DMS 273 treated with DMSO at 0.1 percent for 48 hours (cell line): ENCODE data around the gene TOP2A.
"Not testable (repeated sequence)": the region's sequence is repeated elsewhere in the genome, so short reads cannot be mapped to it uniquely, and the experiment has no call there.

Source experiments
- DNase-seq: peaks from one replicate; lab custom pipeline; 2025; lab: John Stamatoyannopoulos, UW

Gene TOP2A

DNA sequence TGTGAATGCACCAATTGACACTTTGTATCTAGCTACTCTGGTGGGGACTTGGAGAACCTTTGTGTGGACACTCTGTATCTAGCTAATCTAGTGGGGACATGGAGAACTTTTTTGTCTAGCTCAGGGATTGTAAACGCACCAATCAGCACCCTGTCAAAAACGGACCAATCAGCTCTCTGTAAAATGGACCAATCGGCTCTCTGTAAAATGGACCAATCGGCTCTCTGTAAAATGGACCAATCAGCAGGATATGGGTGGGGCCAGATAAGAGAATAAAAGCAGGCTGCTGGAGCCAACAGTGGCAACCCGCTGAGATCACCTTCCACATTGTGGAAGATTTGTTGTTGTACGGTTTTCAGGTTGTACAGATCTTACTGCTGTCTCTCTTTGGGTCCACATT, 41.2 kb downstream of the TOP2A start:
- DNase-seq = not testable (repeated sequence)

DNA sequence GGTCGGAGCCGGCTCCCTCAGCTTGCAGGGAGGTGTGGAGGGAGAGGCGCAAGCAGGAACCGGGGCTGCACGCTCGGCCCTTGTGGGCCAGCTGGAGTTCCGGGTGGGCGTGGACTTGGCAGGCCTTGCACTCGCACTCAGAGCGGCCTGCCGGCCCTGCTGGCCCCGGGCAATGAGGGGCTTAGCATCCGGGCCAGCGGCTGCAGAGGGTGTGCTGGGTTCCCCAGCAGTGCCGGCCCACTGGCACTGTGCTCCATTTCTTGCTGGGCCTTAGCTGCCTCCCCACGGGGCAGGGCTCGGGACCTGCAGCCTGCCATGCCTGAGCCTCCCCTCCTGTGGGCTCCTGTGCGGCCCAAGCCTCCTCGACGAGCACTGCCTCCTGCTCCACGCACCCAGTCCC, 41.9 kb downstream of the TOP2A start:
- not testable (repeated sequence) for DNase-seq

DNA sequence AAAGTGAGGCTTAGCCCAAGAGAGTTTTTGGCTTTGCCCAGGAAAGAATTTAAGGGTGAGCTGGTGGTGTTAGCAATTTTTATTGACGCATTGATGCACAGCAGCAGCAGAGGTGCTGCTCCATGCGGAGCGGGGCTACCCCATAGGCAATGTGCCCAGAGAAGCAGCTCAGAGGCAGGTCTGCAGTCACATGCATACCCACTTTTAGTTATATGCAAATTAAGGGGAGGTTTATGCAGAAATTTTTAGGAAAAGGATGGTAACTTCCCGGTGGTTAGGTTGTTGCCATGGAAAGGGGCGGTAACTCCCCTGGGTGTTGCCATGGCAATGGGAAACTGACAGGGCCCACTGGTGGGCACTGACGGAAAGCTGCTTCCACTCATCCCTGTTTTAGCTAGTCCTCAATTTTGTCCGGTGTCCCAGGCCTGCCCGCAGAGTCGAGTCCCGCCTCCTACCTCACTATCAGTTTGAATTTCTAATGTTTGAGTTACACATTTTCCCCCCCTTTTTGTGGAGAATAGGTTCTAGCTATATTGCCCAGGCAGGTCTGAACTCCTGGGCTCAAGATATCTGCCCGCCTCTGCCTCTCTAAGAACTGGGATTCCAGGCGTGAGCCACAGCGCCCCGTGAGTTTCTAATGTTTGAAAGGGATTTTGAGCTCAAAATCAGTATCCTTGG, 42.7 kb downstream of the TOP2A start:
- no peak for DNase-seq

DNA sequence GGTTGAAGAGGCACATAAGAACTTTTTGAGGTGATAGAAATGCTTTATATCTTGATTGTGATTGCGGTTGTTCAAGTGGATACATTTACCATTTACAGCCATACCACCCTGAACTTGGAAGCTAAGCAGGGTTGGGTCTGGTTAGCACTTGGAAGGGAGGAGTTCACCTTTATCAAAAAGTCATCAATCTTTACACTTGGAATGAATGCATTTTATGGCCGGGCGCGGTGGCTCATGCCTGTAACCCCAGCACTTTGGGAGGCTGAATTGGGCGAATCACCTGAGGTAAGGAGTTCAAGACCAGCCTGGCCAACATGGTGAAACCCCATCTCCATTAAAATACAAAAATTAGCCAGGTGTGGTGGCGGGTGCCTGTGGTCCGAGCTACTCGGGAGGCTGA, 43.7 kb downstream of the TOP2A start:
- DNase-seq = no peak

DNA sequence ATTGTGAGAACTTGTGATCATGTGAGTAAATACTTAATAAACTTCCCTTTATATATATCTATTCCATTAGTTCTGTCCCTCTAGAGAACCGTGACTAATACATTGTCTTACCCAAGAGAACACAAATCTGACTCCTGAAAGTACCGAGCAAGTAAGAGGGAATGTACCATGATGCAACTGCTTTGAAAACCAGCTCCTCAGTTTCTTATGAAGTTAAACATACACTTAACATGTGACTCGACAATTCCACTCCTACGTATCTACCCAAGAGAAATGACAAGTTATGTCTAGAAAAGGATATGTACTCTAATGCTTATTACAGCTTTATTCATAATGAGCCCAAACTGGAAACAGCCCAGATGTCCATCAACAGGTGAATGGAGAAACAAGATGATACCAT, 44.4 kb downstream of the TOP2A start:
- no peak for DNase-seq

DNA sequence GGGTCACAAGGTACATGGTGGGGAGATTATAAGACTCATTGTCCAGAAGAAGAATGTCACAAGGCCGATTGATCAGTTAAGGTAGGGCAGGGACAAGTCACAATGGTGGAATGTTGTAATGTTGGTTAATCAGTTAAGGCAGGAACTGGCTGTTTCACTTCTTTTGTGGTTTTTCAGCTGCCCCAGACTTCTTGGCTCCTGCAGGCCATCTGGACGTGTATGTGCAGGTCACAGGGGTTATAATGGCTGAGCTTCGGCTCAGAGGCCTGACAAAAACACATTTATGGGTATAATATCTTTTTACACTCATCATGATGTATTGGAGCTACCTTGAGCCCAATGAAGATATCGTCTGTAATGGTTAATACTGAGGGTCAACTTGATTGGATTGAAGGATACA, 45.1 kb downstream of the TOP2A start:
- not testable (repeated sequence) for DNase-seq

DNA sequence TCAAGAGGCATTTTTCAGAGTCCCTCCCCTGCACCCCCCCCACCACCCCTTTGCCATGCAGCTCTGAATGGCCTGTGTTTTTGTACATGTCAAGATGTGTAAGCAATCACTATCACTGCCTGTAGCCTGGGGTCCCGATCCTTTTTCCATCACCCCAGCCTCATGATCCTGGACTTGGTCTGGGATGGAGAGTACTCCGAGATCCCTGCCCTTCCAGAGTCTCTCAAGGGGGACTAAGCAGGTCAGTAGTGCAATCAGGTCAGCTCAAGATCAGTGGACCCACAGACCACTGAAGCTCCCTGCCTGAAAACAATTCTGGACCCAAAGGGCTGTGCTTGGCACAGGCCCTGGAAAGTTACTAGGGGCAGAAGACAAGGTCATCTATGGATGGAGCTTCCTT, 45.7 kb downstream of the TOP2A start:
- DNase-seq = no peak

DNA sequence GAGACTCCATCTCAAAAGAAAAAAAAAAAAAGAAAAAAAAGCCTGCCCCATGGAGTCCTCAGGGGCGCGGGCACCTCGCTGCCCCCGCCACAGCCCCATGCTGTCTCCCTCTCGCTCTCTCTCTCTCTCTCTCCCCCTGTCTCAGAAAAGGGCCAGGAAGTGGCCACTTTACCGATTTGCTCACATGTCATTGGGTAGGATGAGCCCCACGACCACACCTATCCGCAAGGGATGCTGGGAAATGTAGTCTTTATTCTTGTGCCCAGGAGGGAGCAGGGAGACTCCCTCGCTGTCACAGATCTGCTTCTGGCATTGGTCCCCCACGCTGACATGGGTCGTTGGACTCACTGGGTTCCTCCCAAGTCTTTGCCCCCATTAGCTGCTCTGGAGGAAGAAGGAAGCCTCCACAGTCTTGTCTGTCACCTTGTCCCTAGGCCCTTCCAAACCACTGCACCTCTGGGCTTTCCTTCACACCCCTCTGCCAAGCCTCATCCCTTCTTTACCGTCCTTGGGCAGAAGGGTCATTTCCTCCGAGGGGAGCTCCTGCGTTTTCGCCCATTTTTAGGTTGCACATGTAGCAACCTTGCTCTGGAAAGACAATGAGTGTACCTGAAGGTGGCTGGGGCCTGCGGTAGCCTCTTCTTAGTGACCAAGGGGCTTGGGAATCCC, 46.3 kb downstream of the TOP2A start:
- DNase-seq = no peak

DNA sequence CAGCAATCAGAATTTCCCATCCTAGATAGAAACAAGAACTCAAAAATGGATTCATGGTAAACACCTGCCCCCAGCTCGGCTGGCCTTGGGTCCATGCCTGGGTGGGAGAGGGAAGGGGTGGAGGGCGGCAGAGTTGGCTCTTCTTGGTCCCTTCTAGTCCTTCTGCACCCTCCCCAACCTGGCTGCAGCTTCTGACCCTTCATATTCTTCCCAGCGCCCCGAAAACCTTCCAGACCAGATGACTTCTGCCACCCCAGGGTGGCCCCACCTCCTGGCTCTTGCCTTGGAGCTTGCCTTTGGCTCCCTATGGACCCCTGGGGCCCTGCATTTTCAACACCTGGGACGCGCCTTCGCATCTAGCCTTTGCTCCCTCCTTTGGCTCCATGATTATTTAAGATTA, 47.8 kb downstream of the TOP2A start:
- no peak for DNase-seq

DNA sequence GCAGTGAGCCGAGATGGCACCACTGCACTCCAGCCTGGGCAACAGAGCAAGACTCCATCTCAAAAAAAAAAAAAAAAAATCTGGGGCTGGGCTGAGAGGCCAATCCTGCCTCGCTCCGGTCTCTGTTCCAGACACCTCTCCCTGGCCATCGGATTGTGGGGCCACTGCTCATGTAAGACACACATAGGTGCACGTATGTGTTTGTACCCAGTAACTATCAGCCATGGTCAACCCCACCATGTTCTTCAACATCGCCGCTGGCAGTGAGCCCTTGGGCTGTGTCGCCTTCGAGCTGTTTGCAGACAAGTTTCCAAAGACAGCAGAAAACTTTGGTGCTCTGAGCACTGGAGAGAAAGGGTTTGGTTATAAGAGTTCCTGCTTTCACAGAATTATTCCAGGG, 50.0 kb downstream of the TOP2A start:
- not testable (repeated sequence) for DNase-seq

DNA sequence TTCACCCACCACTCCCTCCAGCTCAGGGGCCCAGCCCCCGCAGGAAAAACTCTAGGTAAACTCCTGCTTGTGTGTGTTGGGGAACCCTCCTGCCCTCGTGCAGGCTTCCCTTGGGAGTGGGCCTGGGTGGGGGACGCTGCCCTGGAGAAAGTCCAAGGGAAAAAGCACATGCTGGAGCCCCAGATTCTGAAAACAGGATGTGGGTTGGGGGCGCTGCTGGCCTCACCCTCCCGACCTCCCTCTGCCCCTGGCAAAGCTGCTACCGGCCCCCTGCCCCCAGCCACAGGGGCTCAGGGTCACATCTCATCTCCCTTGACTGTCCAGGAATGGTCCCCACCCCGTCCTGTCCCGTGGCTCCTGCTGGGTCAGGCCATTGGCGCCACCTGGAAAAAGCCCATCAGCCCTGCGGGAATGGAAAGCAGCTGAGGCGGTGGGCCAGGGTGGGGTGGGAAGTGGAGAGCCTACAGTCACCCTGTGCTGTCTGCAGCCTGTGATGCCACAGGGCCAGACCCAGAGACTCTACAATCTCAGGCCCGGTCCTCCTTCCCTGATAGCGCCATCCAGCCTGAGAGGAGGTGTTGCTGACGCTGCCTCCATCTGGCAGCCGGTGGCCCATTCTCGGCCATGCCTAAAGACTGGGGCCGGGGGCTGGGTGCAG, 50.7 kb downstream of the TOP2A start:
- DNase-seq = no peak

DNA sequence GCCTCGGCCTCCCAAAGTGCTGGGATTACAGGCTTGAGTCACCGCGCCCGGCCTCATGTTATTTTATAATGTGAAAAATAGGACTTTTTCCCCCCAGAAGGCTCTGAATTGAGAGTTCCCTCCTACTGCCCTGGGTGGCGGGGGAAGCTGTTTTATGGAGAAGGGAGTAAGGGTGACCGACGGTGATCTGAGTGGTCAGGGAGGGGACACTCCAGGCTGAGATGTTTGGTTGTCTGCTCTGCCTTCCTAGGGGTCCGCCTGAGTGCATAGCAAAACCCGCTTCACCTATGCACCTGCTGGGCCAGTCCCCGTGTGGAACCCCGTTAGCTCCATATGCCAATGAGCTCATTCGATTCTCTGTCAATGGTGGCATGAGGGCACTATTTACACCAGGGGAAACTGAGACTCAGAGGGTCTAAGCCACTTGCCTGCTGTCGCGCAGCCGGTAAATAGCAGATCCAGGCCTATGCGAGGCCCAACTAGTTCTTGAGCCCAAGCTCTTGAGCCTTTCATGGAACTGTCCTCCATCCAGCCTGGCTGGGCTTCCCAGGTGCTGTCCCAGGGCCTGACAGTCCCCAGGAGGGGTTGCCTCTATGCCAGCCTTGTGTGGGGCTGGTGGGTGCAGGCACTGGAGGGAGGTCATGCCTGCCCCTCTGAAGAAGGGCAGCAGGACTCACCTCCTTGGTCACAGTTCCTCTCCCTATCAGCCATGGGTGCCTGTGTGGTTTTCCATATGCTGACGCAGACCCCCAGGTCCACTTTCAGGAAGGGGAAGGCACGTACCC, 51.4 kb downstream of the TOP2A start:
- DNase-seq = no peak

DNA sequence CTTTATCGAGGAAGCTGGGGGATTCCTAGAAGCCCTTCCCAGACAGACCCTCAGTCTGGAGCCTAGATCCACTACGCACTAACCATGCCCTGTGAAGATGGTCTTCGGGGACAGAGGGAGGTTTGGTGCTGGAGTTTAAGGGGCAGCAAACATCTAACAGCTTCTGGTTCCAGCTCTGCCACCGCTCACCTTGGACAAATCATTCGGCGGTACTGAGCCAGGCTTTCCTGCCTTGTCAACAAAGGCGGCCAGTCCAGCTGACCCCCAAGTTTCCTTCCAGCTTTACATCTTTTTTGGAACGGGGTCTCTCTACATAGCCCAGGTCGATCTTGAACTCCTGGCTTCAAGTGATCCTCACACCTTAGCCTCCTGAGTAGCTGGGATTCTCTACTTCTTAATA, 52.8 kb downstream of the TOP2A start:
- no peak for DNase-seq

DNA sequence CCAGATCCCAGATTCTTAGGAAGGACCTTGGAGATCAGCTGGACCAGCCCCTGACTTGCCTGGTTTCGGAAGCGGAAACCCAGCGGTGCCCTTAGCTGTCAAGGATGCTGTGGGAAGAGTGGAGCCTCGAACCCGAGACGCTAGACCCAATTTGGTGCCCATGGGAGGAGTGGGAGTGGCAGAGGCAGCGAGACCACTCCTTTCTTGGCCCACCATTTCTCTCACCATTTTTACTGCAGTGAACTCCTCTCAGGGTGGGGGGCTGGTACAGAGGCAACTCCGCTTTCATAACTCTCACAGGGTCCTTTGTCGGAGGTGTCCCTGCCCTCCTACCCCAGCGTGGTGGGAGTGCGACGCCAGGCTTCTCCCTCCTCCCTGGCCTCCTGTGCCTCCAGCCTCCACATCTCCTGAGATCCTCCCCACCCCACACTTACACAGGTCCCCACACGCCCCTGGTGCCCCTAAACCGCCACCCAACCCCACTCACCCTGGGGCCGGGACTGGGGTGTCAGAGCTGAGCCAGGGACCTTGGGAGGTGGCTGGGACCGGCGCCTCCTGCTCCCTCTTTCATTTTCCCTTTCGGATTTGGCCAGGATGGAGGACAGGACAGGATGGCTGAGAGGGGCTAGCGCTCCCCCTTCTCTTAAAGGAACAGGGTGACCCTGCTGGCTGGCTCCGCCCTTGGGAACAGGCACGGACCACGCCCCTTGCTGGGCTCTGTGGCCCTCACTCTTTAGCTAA, 53.4 kb downstream of the TOP2A start, which contains the start of gene GJD3:
Gene GJD3 (minus strand): TSS at position 617 of the 741 bp plus-strand sequence. CDS start 922 bp downstream, outside the sequence.
- no peak for DNase-seq

DNA sequence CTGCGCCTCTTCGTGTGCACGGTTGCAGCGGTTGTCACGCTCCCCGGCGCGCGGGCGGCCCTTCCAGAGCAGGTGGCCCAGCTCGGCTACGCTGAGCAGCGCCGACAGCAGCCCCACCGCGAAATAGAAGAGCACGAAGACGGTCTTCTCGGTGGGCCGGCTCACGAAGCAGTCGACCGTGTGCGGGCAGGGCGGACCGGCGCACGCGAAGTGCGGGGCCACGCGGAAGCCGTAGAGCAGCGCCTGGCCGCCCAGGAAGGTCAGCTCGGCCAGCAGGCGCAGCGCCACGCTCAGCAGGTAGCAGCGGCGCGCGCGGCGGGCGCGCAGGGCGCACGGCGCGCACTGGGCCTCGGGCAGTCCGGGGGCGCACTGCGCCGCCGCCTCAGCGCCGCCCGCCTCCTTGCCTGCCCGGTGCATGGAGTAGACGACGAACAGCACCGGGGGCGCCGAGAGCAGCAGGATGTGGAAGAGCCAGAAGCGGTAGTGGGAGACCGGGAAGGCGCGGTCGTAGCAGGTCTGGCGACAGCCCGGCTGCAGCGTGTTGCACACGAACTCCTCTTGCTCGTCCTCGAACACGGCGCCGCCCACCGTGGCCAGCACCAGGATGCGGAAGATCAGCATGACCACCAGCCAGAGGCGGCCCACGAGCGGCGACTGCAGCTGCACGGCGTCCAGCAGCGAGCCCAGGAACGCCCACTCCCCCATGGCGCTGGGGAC, 54.4 kb downstream of the TOP2A start:
- no peak for DNase-seq

DNA sequence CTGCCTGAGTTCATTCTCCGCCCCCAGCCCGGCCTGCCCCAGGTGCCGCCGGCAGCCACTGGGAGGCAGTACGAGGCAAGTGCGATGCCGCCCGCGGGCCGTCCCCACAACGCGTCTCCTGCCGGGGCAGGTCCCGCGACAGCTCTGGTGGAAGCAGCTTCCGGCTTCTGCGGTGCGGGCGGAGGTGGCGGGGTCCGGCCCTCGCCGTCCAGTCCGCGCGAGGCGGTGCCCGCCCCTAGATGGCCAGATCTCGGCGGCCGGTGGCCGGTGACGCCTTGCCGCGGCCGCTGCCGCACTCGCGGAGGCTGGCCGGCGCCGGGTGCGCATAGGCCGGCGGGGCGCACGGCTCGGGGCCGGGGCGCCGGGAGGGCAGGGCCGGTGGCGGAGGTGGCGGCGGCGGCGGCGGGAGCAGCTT, 55.0 kb downstream of the TOP2A start:
- no peak for DNase-seq

DNA sequence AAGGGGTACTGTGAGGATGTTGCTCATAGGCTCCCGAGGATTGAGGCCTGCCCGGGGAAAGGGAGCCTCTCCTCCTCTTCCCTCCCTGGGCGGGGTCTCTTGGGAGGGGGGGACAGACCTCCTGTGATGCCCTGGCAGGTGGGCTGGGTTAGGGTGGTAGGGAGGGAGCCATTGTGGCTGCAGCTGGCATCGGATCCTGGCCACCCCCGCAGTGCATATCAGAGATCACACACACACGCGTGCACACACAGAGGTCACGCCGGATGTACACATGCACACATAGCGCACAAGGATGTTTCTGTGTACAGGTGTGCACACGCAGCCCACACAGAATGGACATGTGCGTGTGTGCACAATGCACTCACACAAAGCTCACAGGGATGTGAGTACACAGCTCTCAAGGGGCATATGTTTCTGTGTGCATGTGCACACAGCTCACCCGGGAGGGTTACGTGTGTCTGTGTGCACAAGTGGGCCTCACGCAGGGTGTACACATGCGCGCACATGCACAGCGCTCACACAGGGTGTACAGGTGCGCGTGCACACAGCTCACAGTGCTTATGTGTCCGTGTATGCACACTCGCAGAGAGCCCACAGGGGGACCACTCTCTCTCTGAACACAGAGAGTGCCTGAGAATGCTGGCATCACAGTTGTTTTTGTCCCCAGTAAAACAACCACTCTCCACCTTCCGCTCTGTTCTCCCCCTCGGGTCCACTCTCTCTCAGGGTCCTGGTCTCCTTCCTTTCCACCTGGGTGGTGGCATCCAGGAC, 55.6 kb downstream of the TOP2A start:
- no peak for DNase-seq

DNA sequence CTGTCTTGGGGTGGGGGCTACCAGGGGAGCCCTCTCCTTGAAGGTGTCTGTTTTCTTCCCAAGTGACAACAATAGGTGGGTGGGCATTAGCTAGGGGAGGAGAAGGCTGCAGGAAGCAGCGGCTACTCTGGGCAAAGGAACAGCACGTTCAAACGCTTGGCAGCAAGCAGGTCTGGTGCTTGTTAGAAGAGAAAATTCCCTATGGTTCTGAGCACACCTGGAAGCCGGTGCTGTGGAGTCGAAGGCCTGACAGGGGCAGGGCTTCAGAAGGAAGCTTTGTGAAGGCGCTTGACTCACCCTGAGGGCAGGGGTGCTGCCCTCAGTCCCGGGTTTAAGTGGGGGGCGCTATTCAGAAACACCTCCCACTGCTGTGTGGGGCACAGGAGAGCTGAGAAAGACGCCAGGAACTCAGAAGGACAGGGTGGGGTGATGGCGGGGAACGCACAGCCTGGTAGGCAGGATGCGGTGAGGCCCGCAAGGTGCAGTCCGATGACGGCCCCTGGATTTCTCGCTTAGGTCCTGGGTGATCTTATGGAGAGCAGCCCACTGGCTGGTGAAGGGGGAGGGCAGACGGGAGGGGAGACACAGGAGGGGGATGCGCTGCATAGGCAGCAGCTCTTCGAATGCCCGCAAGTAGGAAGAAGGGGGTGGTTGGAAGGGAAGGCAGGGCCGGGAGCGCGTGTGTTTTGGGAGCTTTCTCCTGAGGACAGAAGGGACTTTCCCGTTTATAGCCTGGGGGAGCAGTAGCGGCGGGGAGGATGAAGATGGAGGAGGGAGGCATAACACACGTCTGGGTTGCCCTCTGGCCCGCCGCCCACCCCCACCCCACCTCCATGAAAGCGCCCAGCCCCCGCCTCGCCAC, 56.4 kb downstream of the TOP2A start:
- DNase-seq = no peak

DNA sequence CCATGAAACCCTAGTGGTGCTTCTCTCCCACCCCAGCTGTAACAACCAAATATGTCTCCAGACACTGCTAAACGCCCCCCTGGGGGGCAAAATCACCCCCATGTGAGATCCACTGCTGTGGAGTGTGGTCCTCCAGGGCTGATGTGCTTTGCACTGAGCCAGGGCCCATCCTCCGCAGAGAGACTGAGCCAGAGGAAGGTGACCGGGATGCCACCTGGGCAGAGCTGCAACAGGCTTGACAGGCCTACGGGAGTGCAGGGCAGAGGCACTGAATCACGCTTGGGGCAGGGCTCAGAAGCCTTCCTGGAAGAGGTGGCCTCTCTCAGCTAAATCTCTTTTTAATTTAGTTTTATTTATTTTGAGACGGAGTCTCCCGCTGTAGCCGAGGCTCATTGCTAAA, 57.6 kb downstream of the TOP2A start:
- DNase-seq = no peak
